ENCODE data around the gene ZNF787. TPM values are rescaled to one million over a fixed set of nuclear protein-coding genes. Genes with fewer than 3 reads are reported as not detected.
A peak's percentile ranks its signal among the peaks of the same experiment; 100 is the strongest.

Gene ZNF787
- total RNA-seq, 2 experiments from 2014 or later, result 30.0 to 31.1 TPM

GRCh38 chr19:56125806-56126590, 4.9 kb upstream of the ZNF787 start:
- H3K9me3 Mint-ChIP-seq, result no peaks in the 10 kb centered on the region
- DNase-seq, result no peak
- peaks cover 14% of the 10 kb centered on the region for H3K4me1 Mint-ChIP-seq
- POLR2A ChIA-PET, result no interaction called here
- H3K27me3 Mint-ChIP-seq, result no peaks in the 10 kb centered on the region
- no peaks in the 10 kb centered on the region for H3K36me3 Mint-ChIP-seq (ENCODE audit: low read depth)
- no peak overlapping the region for H3K4me3 Mint-ChIP-seq
- no peak overlapping the region for H3K27ac Mint-ChIP-seq
- CTCF ChIA-PET, result no interaction called here

GRCh38 chr19:56124578-56124977, 3.5 kb upstream of the ZNF787 start:
- Mint-ChIP-seq H3K36me3 (ENCODE audit: low read depth) (peaks cover 2% of the 10 kb centered on the region), H3K4me1 (peaks cover 21% of the 10 kb centered on the region), H3K4me3 (no peak overlapping the region), H3K9me3 (no peaks in the 10 kb centered on the region), H3K27me3 (no peaks in the 10 kb centered on the region), H3K27ac (no peak overlapping the region)
- no peak for DNase-seq
- POLR2A ChIA-PET, result interaction anchor here (1.1 kb wide), 1 partner anchor 53 kb away, joined by 3 read pairs; no protein-coding TSS in a partner anchor
- CTCF ChIA-PET, result interaction anchor here (0.6 kb wide), 1 partner anchor 89 kb away, joined by 3 read pairs; no protein-coding TSS in a partner anchor

GRCh38 chr19:56123266-56123891, 2.3 kb upstream of the ZNF787 start:
- ChIA-PET CTCF (interaction anchor here (0.8 kb wide), 2 partner anchors 43 to 1591 kb away, joined by 3 to 4 read pairs; no protein-coding TSS in a partner anchor), POLR2A (interaction anchor here (1.1 kb wide), 1 partner anchor 54 kb away, joined by 3 read pairs; no protein-coding TSS in a partner anchor)
- peaks cover 31% of the 10 kb centered on the region for H3K4me1 Mint-ChIP-seq
- no peaks in the 10 kb centered on the region for H3K27me3 Mint-ChIP-seq
- no peaks in the 10 kb centered on the region for H3K9me3 Mint-ChIP-seq
- no peak overlapping the region for H3K4me3 Mint-ChIP-seq
- peaks cover 10% of the 10 kb centered on the region for H3K36me3 Mint-ChIP-seq (ENCODE audit: low read depth)
- no peak for DNase-seq
- no peak overlapping the region for H3K27ac Mint-ChIP-seq

GRCh38 chr19:56120371-56121179, 520 bp downstream of the ZNF787 start:
- ChIA-PET CTCF (interaction anchor here (0.6 to 1.5 kb wide), 3 partner anchors 49 to 466 kb away, joined by 3 to 4 read pairs (median 3); no protein-coding TSS in a partner anchor), POLR2A (interaction anchor here (0.6 to 2.8 kb wide), 14 partner anchors 9 to 248 kb away, joined by 3 to 20 read pairs (median 4); partner anchors contain the start of genes ZNF444 and ZSCAN5A)
- no peaks in the 10 kb centered on the region for H3K27me3 Mint-ChIP-seq
- no peaks in the 10 kb centered on the region for H3K9me3 Mint-ChIP-seq
- peaks cover 36% of the 10 kb centered on the region for H3K4me1 Mint-ChIP-seq
- peak overlapping the region; percentile 92 for H3K27ac Mint-ChIP-seq
- peaks cover 11% of the 10 kb centered on the region for H3K36me3 Mint-ChIP-seq (ENCODE audit: low read depth)
- peak overlapping the region; percentile 89 for H3K4me3 Mint-ChIP-seq
- DNase-seq, result peak; percentile 81

GRCh38 chr19:56120002-56120370, 1.1 kb downstream of the ZNF787 start:
- Mint-ChIP-seq H3K27me3 (no peaks in the 10 kb centered on the region), H3K4me3 (peak overlapping the region; percentile 89), H3K4me1 (peaks cover 37% of the 10 kb centered on the region), H3K9me3 (no peaks in the 10 kb centered on the region), H3K36me3 (ENCODE audit: low read depth) (peaks cover 13% of the 10 kb centered on the region), H3K27ac (peak overlapping the region; percentile 92)
- POLR2A ChIA-PET, result interaction anchor here (0.6 to 2.8 kb wide), 3 partner anchors 12 to 39 kb away, joined by 3 to 20 read pairs (median 3); partner anchors contain the start of gene ZNF444
- CTCF ChIA-PET, result no interaction called here
- DNase-seq, result no peak

GRCh38 chr19:56119582-56119978, 1.5 kb downstream of the ZNF787 start:
- CTCF ChIA-PET, result no interaction called here

GRCh38 chr19:56118666-56119581, 2.2 kb downstream of the ZNF787 start:
- no peak for DNase-seq
- Mint-ChIP-seq H3K27ac (peak overlapping the region; percentile 92), H3K4me1 (peaks cover 41% of the 10 kb centered on the region), H3K4me3 (peak overlapping the region; percentile 89), H3K9me3 (no peaks in the 10 kb centered on the region), H3K27me3 (no peaks in the 10 kb centered on the region), H3K36me3 (ENCODE audit: low read depth) (peaks cover 13% of the 10 kb centered on the region)
- ChIA-PET CTCF (no interaction called here), POLR2A (interaction anchor here (2.8 kb wide), 1 partner anchor 23 kb away, joined by 20 read pairs; the partner anchor contains the start of gene ZNF444)

More at GRCh38 chr19:56119582-56119978, 1.5 kb downstream of the ZNF787 start:
- no peak for DNase-seq
- no peaks in the 10 kb centered on the region for H3K9me3 Mint-ChIP-seq
- H3K4me1 Mint-ChIP-seq, result peaks cover 40% of the 10 kb centered on the region
- H3K4me3 Mint-ChIP-seq, result peak overlapping the region; percentile 89
- no peaks in the 10 kb centered on the region for H3K27me3 Mint-ChIP-seq
- H3K36me3 Mint-ChIP-seq (ENCODE audit: low read depth), result peaks cover 13% of the 10 kb centered on the region
- peak overlapping the region; percentile 92 for H3K27ac Mint-ChIP-seq
- POLR2A ChIA-PET, result interaction anchor here (0.6 to 2.8 kb wide), 2 partner anchors 22 to 39 kb away, joined by 3 to 20 read pairs; partner anchors contain the start of gene ZNF444

- no peaks in the 10 kb centered on the region for H3K27me3 Mint-ChIP-seq
- CTCF ChIA-PET, result no interaction called here
- peaks cover 48% of the 10 kb centered on the region for H3K4me1 Mint-ChIP-seq
Observed at GRCh38 chr19:56117889-56118288, 3.2 kb downstream of the ZNF787 start.

GRCh38 chr19:56117376-56117884, 3.7 kb downstream of the ZNF787 start:
- no peak for DNase-seq
- peaks cover 51% of the 10 kb centered on the region for H3K4me1 Mint-ChIP-seq
- no peaks in the 10 kb centered on the region for H3K9me3 Mint-ChIP-seq
- H3K27ac Mint-ChIP-seq, result no peak overlapping the region
- ChIA-PET CTCF (no interaction called here), POLR2A (no interaction called here)
- H3K4me3 Mint-ChIP-seq, result no peak overlapping the region
- H3K36me3 Mint-ChIP-seq (ENCODE audit: low read depth), result peaks cover 13% of the 10 kb centered on the region
- no peaks in the 10 kb centered on the region for H3K27me3 Mint-ChIP-seq

More at GRCh38 chr19:56117889-56118288, 3.2 kb downstream of the ZNF787 start:
- Mint-ChIP-seq H3K9me3 (no peaks in the 10 kb centered on the region), H3K27ac (no peak overlapping the region), H3K4me3 (no peak overlapping the region), H3K36me3 (ENCODE audit: low read depth) (peaks cover 13% of the 10 kb centered on the region)
- no peak for DNase-seq
- POLR2A ChIA-PET, result no interaction called here

GRCh38 chr19:56116606-56117005, 4.5 kb downstream of the ZNF787 start:
- Mint-ChIP-seq H3K9me3 (no peaks in the 10 kb centered on the region), H3K27ac (no peak overlapping the region), H3K36me3 (ENCODE audit: low read depth) (peaks cover 13% of the 10 kb centered on the region), H3K4me3 (no peak overlapping the region), H3K4me1 (peaks cover 47% of the 10 kb centered on the region), H3K27me3 (no peaks in the 10 kb centered on the region)
- ChIA-PET CTCF (no interaction called here), POLR2A (no interaction called here)
- DNase-seq, result no peak

- POLR2A ChIA-PET, result no interaction called here
Observed at GRCh38 chr19:56115490-56115889, 5.6 kb downstream of the ZNF787 start.

GRCh38 chr19:56114778-56115110, 6.4 kb downstream of the ZNF787 start:
- Mint-ChIP-seq H3K4me3 (no peak overlapping the region), H3K36me3 (ENCODE audit: low read depth) (peaks cover 11% of the 10 kb centered on the region), H3K27ac (no peak overlapping the region), H3K4me1 (peaks cover 40% of the 10 kb centered on the region), H3K27me3 (no peaks in the 10 kb centered on the region), H3K9me3 (no peaks in the 10 kb centered on the region)
- POLR2A ChIA-PET, result no interaction called here
- no peak for DNase-seq
- CTCF ChIA-PET, result no interaction called here

More at GRCh38 chr19:56115490-56115889, 5.6 kb downstream of the ZNF787 start:
- peaks cover 46% of the 10 kb centered on the region for H3K4me1 Mint-ChIP-seq
- H3K27me3 Mint-ChIP-seq, result no peaks in the 10 kb centered on the region
- no peak for DNase-seq
- H3K4me3 Mint-ChIP-seq, result no peak overlapping the region
- H3K9me3 Mint-ChIP-seq, result no peaks in the 10 kb centered on the region
- CTCF ChIA-PET, result interaction anchor here (0.6 kb wide), 1 partner anchor 218 kb away, joined by 4 read pairs; no protein-coding TSS in a partner anchor
- H3K36me3 Mint-ChIP-seq (ENCODE audit: low read depth), result peaks cover 13% of the 10 kb centered on the region
- H3K27ac Mint-ChIP-seq, result no peak overlapping the region

Measured in activated CD4-positive, alpha-beta memory T cell treated with anti-CD3 and anti-CD28 coated beads, Interleukin-2, amount 10 ng/mL, durations not matched to agents 7 days and 5 days (primary cell).